ENCODE measurements around the gene MAP4K4.

MAP4K4 gene

GRCh38 chr2:101863534-101863933 lies 166.0 kb downstream of the MAP4K4 start:
- no peak for DNase-seq
- in situ Hi-C loops (cut with HindIII; ENCODE audit: low pct_ligation_motif_present, low pct_unique_long_range_greater_than_20kb, low sequenced_read_pairs): no loop called here

- DNase-seq: no peak
- in situ Hi-C loops (cut with HindIII; ENCODE audit: low pct_ligation_motif_present, low pct_unique_long_range_greater_than_20kb, low sequenced_read_pairs): no loop called here
These were observed 166.9 kb downstream of the MAP4K4 start for GRCh38 chr2:101864426-101864825.

- in situ Hi-C loops (cut with HindIII; ENCODE audit: low pct_ligation_motif_present, low pct_unique_long_range_greater_than_20kb, low sequenced_read_pairs): no loop called here
These were observed 171.0 kb downstream of the MAP4K4 start for GRCh38 chr2:101868525-101868924.

GRCh38 chr2:101869527-101869926 lies 172.0 kb downstream of the MAP4K4 start:
- DNase-seq: no peak

More at GRCh38 chr2:101868525-101868924, 171.0 kb downstream of the MAP4K4 start:
- DNase-seq: no peak

GRCh38 chr2:101870444-101870843 lies 172.9 kb downstream of the MAP4K4 start:
- no peak for DNase-seq

More at GRCh38 chr2:101869527-101869926, 172.0 kb downstream of the MAP4K4 start:
- in situ Hi-C loops (cut with HindIII; ENCODE audit: low pct_ligation_motif_present, low pct_unique_long_range_greater_than_20kb, low sequenced_read_pairs): no loop called here

GRCh38 chr2:101871480-101871879 lies 174.0 kb downstream of the MAP4K4 start:
- no peak for DNase-seq
- in situ Hi-C loops (cut with HindIII; ENCODE audit: low pct_ligation_motif_present, low pct_unique_long_range_greater_than_20kb, low sequenced_read_pairs): no loop called here

More at GRCh38 chr2:101870444-101870843, 172.9 kb downstream of the MAP4K4 start:
- in situ Hi-C loops (cut with HindIII; ENCODE audit: low pct_ligation_motif_present, low pct_unique_long_range_greater_than_20kb, low sequenced_read_pairs): no loop called here

- in situ Hi-C loops (cut with HindIII; ENCODE audit: low pct_ligation_motif_present, low pct_unique_long_range_greater_than_20kb, low sequenced_read_pairs): no loop called here
- no peak for DNase-seq
These were observed 175.0 kb downstream of the MAP4K4 start for GRCh38 chr2:101872480-101872879.

- peak; percentile 3 for DNase-seq
- in situ Hi-C loops (cut with HindIII; ENCODE audit: low pct_ligation_motif_present, low pct_unique_long_range_greater_than_20kb, low sequenced_read_pairs): no loop called here
These were observed 176.0 kb downstream of the MAP4K4 start for GRCh38 chr2:101873543-101873942.

- in situ Hi-C loops (cut with HindIII; ENCODE audit: low pct_ligation_motif_present, low pct_unique_long_range_greater_than_20kb, low sequenced_read_pairs): no loop called here
- DNase-seq: no peak
These were observed 176.6 kb downstream of the MAP4K4 start for GRCh38 chr2:101874069-101874468.

GRCh38 chr2:101879466-101879865 lies 182.0 kb downstream of the MAP4K4 start:
- DNase-seq: no peak
- in situ Hi-C loops (cut with HindIII; ENCODE audit: low pct_ligation_motif_present, low pct_unique_long_range_greater_than_20kb, low sequenced_read_pairs): no loop called here

- DNase-seq: no peak
- in situ Hi-C loops (cut with HindIII; ENCODE audit: low pct_ligation_motif_present, low pct_unique_long_range_greater_than_20kb, low sequenced_read_pairs): no loop called here
These were observed 183.6 kb downstream of the MAP4K4 start for GRCh38 chr2:101881131-101881530.

GRCh38 chr2:101882769-101883307 lies 185.3 kb downstream of the MAP4K4 start:
- in situ Hi-C loops (cut with HindIII; ENCODE audit: low pct_ligation_motif_present, low pct_unique_long_range_greater_than_20kb, low sequenced_read_pairs): no loop called here
- DNase-seq: no peak

- in situ Hi-C loops (cut with HindIII; ENCODE audit: low pct_ligation_motif_present, low pct_unique_long_range_greater_than_20kb, low sequenced_read_pairs): no loop called here
- peak; percentile 60 for DNase-seq
These were observed 186.4 kb downstream of the MAP4K4 start for GRCh38 chr2:101883860-101884259.

- DNase-seq: no peak
- in situ Hi-C loops (cut with HindIII; ENCODE audit: low pct_ligation_motif_present, low pct_unique_long_range_greater_than_20kb, low sequenced_read_pairs): no loop called here
These were observed 186.9 kb downstream of the MAP4K4 start for GRCh38 chr2:101884423-101884822.

GRCh38 chr2:101887328-101887727 lies 189.8 kb downstream of the MAP4K4 start:
- DNase-seq: no peak
- in situ Hi-C loops (cut with HindIII; ENCODE audit: low pct_ligation_motif_present, low pct_unique_long_range_greater_than_20kb, low sequenced_read_pairs): no loop called here

GRCh38 chr2:101889460-101890098 lies 192.1 kb downstream of the MAP4K4 start:
- DNase-seq: no peak
- in situ Hi-C loops (cut with HindIII; ENCODE audit: low pct_ligation_motif_present, low pct_unique_long_range_greater_than_20kb, low sequenced_read_pairs): no loop called here

- no peak for DNase-seq
- in situ Hi-C loops (cut with HindIII; ENCODE audit: low pct_ligation_motif_present, low pct_unique_long_range_greater_than_20kb, low sequenced_read_pairs): no loop called here
These were observed 194.9 kb downstream of the MAP4K4 start for GRCh38 chr2:101892377-101892776.

- DNase-seq: no peak
- in situ Hi-C loops (cut with HindIII; ENCODE audit: low pct_ligation_motif_present, low pct_unique_long_range_greater_than_20kb, low sequenced_read_pairs): no loop called here
These were observed 196.3 kb downstream of the MAP4K4 start for GRCh38 chr2:101893681-101894381.

- DNase-seq: no peak
- in situ Hi-C loops (cut with HindIII; ENCODE audit: low pct_ligation_motif_present, low pct_unique_long_range_greater_than_20kb, low sequenced_read_pairs): no loop called here
These were observed 197.5 kb downstream of the MAP4K4 start for GRCh38 chr2:101895039-101895438.

GRCh38 chr2:101895819-101896322 lies 198.4 kb downstream of the MAP4K4 start:
- in situ Hi-C loops (cut with HindIII; ENCODE audit: low pct_ligation_motif_present, low pct_unique_long_range_greater_than_20kb, low sequenced_read_pairs): no loop called here
- no peak for DNase-seq

Data from ACHN (cell line).